Transverse colon (tissue), 4 donors: ENCODE measurements around the gene CDON.

Experiments used
- POLR2AphosphoS5 ChIP-seq, 3 donors: sonication (generic); formaldehyde crosslinking; IDR thresholded peaks; one replicate each; pipeline ENCODE4 v1.6.1; 2016; ENCODE audit warnings: antibody characterized with exemption in 3 of 3
- TF ChIP-seq, protein P1 (sequence below), 5 experiments: fragments of 200-600 bp in 3 of 5; fragments of 450-650 bp in 2 of 5; sonication (generic) in 3 of 5; IDR thresholded peaks; 1 replicate in 2 of 5; 2 replicates in 3 of 5; pipeline ENCODE4 v1.5.1; 2016 to 2017; ENCODE audit warnings: antibody characterized with exemption in 5 of 5, inconsistent platforms in 3 of 5, mild to moderate bottlenecking in 2 of 5, moderate library complexity in 1 of 5

- TF ChIP-seq, protein P1, sequence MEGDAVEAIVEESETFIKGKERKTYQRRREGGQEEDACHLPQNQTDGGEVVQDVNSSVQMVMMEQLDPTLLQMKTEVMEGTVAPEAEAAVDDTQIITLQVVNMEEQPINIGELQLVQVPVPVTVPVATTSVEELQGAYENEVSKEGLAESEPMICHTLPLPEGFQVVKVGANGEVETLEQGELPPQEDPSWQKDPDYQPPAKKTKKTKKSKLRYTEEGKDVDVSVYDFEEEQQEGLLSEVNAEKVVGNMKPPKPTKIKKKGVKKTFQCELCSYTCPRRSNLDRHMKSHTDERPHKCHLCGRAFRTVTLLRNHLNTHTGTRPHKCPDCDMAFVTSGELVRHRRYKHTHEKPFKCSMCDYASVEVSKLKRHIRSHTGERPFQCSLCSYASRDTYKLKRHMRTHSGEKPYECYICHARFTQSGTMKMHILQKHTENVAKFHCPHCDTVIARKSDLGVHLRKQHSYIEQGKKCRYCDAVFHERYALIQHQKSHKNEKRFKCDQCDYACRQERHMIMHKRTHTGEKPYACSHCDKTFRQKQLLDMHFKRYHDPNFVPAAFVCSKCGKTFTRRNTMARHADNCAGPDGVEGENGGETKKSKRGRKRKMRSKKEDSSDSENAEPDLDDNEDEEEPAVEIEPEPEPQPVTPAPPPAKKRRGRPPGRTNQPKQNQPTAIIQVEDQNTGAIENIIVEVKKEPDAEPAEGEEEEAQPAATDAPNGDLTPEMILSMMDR (IDR thresholded peaks at IDR 0.05), result no peak
- no peak for TF ChIP-seq POLR2AphosphoS5 (IDR thresholded peaks at IDR 0.05)
Observed at GRCh38 chr11:126076641-126077040, 14.0 kb upstream of the CDON start.
